ENCODE results near the gene PSMG4. TPM values are rescaled to one million over a fixed set of nuclear protein-coding genes. Genes with fewer than 3 reads are reported as not detected.

Gene PSMG4
- total RNA-seq, 1 donor from 2014 or later, result 23.9 TPM

DNA sequence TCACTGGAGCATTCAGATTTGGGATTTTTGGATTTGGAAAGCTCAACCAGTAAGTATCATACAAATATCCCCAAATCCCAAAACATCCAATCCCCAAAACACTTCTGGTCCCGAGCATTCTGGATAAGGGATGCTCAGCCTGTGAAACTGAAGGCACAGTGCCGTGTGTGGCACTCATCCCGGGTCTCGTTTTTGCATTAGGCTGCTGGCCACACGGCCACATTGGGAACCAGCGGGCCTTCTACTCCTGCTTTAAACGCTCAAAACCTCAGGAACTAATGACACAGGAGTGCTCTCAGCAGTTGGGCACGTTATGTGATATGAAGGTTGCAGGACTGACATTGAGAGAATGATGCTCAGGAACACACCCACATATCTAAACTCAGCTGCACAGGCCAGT lies 35.6 kb downstream of the PSMG4 start:
- H3K9me3 ChIP-seq, result no peaks in the 10 kb centered on the region
- H3K36me3 ChIP-seq, result no peaks in the 10 kb centered on the region
- H3K27ac ChIP-seq, result no peak overlapping the region
- no peak overlapping the region for H3K4me3 ChIP-seq
- H3K27me3 ChIP-seq, result no peaks in the 10 kb centered on the region
- TF ChIP-seq, protein P1, sequence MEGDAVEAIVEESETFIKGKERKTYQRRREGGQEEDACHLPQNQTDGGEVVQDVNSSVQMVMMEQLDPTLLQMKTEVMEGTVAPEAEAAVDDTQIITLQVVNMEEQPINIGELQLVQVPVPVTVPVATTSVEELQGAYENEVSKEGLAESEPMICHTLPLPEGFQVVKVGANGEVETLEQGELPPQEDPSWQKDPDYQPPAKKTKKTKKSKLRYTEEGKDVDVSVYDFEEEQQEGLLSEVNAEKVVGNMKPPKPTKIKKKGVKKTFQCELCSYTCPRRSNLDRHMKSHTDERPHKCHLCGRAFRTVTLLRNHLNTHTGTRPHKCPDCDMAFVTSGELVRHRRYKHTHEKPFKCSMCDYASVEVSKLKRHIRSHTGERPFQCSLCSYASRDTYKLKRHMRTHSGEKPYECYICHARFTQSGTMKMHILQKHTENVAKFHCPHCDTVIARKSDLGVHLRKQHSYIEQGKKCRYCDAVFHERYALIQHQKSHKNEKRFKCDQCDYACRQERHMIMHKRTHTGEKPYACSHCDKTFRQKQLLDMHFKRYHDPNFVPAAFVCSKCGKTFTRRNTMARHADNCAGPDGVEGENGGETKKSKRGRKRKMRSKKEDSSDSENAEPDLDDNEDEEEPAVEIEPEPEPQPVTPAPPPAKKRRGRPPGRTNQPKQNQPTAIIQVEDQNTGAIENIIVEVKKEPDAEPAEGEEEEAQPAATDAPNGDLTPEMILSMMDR (IDR thresholded peaks at IDR 0.05), result no peak
- H3K4me1 ChIP-seq, result no peaks in the 10 kb centered on the region
- peak in 1 of 2 donors; percentile 31 for DNase-seq (ENCODE audit: low spot score in 2 of 2)
- intact Hi-C loops (cut with DNase I), result no loop called here

DNA sequence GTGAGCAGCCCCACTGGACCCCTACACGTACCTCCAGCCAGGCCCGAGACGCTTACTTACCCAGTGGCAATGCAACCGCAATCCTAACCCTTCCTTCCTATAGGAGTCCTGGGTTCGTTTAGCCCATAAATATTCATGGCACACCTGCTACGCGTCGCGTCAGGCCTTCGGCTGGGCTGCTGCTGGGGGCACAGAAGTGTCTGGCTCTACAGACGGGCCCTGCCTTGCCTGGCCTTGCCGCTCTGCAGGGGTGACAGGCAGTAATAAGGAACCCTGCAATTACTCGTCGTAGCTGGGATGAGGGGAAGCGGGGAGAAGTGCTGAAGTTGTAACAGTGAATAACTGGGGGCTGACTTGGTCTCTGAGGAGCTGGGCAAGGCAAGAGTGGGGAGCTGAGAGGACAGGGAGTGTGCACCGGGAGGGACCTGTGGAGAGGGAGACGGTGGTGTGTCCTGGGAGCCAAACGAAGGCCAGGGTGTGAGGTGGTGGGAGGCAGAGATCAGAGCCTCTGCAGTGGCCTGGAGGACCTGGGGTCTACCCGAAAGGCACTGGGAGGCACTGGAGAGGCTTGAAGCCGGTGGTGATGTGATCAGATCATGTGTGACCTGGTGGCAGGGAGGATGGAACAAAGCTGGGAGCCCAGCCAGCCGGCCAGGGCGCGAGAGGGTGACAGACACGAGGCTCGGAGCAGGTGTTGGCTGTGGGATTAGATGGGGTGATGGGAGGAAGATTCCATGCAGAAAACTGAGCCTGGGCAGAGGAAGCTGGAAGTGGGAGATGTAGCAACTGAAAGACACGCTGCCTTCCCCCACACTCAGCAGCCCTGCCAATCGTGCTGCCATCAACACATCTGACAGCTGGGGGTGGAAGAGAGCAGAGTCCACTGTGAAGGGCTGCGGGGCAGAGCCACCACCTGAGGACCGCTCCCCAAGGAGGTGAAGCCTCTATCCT lies 36.4 kb downstream of the PSMG4 start:
- no peaks in the 10 kb centered on the region for H3K9me3 ChIP-seq
- no peak overlapping the region for H3K4me3 ChIP-seq
- TF ChIP-seq, protein P1 (IDR thresholded peaks at IDR 0.05), result no peak
- no peaks in the 10 kb centered on the region for H3K36me3 ChIP-seq
- no peak for DNase-seq (ENCODE audit: low spot score in 2 of 2)
- H3K27me3 ChIP-seq, result no peaks in the 10 kb centered on the region
- intact Hi-C loops (cut with DNase I), result no loop called here
- no peak overlapping the region for H3K27ac ChIP-seq
- no peaks in the 10 kb centered on the region for H3K4me1 ChIP-seq

DNA sequence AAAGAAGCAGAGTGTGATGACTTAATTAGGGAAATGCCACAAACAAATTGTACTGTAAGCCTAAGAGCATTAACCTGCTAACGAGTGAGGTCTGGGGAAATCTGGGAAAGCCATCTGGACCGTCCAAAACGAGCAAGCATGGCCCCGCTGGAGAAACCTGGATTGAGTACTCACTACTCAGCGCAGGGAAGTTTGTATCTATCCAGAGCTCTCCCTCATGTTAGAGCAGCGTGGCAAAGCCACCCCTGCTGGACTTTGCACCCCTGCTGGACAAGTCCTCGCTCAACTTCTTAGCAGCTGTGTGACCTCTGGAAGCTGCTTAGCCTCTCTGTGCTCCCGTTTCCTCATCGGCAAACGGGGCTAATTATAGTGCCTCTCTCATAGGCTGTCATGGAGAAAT lies 37.3 kb downstream of the PSMG4 start:
- Histone ChIP-seq H3K36me3 (no peaks in the 10 kb centered on the region), H3K4me1 (no peaks in the 10 kb centered on the region), H3K27me3 (no peaks in the 10 kb centered on the region), H3K27ac (no peak overlapping the region), H3K9me3 (no peaks in the 10 kb centered on the region), H3K4me3 (no peak overlapping the region)
- intact Hi-C loops (cut with DNase I), result no loop called here
- DNase-seq (ENCODE audit: low spot score in 2 of 2), result no peak
- TF ChIP-seq, protein P1 (IDR thresholded peaks at IDR 0.05), result no peak

GRCh38 chr6:3296537-3296936 lies 37.8 kb downstream of the PSMG4 start:
- TF ChIP-seq, protein P1 (IDR thresholded peaks at IDR 0.05), result no peak
- no peaks in the 10 kb centered on the region for H3K9me3 ChIP-seq
- no peak for DNase-seq (ENCODE audit: low spot score in 2 of 2)
- H3K27me3 ChIP-seq, result no peaks in the 10 kb centered on the region
- no peaks in the 10 kb centered on the region for H3K4me1 ChIP-seq
- H3K36me3 ChIP-seq, result no peaks in the 10 kb centered on the region
- no peak overlapping the region for H3K4me3 ChIP-seq
- intact Hi-C loops (cut with DNase I), result no loop called here
- no peak overlapping the region for H3K27ac ChIP-seq

- no peak overlapping the region for H3K27ac ChIP-seq
- no peaks in the 10 kb centered on the region for H3K36me3 ChIP-seq
- H3K9me3 ChIP-seq, result no peaks in the 10 kb centered on the region
- no peaks in the 10 kb centered on the region for H3K4me1 ChIP-seq
- no peak overlapping the region for H3K4me3 ChIP-seq
- intact Hi-C loops (cut with DNase I), result no loop called here
- H3K27me3 ChIP-seq, result no peaks in the 10 kb centered on the region
- TF ChIP-seq, protein P1 (IDR thresholded peaks at IDR 0.05), result no peak
- DNase-seq (ENCODE audit: low spot score in 2 of 2), result no peak
Measured at GRCh38 chr6:3297006-3297405, 38.3 kb downstream of the PSMG4 start.
